Right ventricle myocardium inferior (tissue), 1 donor: ENCODE data around the gene LYPD6B. TPM values are rescaled to one million over a fixed set of nuclear protein-coding genes. Genes with fewer than 3 reads are reported as not detected.

Experiments used
- ATAC-seq: fragments of 200-7000 bp; cut with Tn5 transposase; one replicate; pipeline ENCODE4 v1.9.1; 2020; ENCODE audit warnings: mild to moderate bottlenecking, moderate library complexity
- DNase-seq: peaks from one replicate; pipeline ENCODE4 v3.0.0; 2021; ENCODE audit errors: missing footprints
- intact Hi-C: fragments of 100-400 bp; cut with DNase I; formaldehyde crosslinking; loops from one replicate; pipeline ENCODE4 v1.11.0; 2022
- long read RNA-seq: library from polyadenylated mRNA; unstranded; transcript quantifications from one replicate; pipeline ENCODE4 v2.0.0, GENCODE V29; 2021
- total RNA-seq: library from RNA; stranded (reverse); fragmentation: NEBNext Ultra II Directional; extraction: Animal tissue kit (Norgen Biotek cat#: 25700); gene quantifications from one replicate; pipeline ENCODE4 v1.2.1, GENCODE V29; 2021
- donor health status: DM: no; HTN: yes; CAD: no; lungs with severe emphysema.

LYPD6B gene, protein sequence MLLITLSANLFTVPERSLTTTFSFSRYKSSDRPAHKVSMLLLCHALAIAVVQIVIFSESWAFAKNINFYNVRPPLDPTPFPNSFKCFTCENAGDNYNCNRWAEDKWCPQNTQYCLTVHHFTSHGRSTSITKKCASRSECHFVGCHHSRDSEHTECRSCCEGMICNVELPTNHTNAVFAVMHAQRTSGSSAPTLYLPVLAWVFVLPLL
- not detected for total RNA-seq
- long read RNA-seq: 0 reads

DNA sequence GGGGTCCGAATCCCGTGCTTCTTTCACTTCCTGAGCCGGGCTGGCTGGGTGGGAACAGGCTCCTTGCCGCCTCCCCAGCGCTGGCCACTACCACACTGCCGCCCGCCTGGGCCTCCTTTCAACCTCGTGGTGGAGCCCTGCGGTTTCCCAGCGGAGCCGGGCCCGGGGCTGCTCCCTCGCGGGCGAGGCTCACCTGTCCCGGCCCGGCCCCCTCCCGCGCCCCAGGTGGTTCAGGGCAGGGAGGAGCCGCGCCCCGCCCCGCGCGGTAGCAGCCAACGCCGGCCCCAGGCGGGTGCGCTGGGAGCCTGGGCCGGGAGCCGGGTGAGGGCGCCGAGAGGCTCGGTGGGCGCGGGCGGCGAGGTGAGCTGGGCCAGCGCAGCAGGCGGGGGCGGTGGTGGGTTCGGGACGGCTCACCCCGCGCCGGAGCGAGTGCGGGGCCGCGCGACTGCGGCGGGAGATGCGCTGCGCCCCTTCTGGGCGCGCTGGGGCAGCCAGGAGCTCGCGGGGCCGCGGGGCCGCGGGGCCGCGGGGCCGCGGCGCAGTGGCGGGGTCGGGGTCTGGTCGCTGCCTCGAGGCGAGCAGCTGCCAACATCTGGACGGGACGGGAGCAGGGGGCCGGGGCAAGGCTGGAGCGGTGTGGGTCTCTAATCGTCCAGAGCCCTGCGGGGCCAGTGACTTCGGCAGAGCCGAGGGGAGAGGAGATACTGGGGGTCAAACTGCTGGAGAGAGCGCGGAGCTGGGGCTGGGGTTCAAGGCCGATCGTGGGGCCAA lies at the start of gene LYPD6B:
TSS of gene LYPD6B (plus strand) at position 258 of the 771 bp plus-strand sequence. CDS start 92,250 bp downstream, outside the sequence.
- ATAC-seq: no peak
- no peak for DNase-seq
- intact Hi-C loops: no loop called here

DNA sequence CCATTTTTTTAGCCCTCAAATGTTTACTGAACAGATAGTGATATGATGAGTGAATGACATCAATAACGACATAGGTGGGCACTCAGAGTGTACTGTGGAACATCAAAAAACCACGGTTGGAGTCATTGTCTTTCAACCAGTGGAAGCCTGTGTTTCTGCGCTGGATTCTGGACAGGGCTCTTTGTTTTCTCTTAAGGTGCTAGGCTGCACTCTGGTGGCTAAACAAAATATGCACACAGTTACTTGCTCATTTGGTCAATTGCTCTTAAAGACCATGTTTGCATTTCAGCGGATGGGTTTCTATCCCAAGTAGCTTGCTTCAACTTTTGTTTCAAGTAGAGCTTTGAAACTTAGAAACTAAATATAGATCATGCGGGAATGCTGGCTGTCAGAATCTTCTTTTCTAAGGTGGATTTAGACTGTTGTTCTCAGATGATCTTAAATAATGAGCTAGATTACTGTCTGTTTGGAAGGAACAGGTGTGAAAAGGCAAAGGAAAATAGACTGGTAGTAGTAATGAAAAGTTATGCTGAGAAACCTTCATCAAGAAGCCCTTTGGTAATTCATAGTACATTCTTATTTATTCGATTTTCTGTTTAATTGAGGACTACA lies 48.5 kb upstream of the LYPD6B start:
- ATAC-seq (peak; percentile 87), DNase-seq (no peak)
- intact Hi-C loops: loop anchor here (2.0 to 5.0 kb wide), 3 partner anchors 348 to 1051 kb away; partner anchors contain the start of gene EPC2

DNA sequence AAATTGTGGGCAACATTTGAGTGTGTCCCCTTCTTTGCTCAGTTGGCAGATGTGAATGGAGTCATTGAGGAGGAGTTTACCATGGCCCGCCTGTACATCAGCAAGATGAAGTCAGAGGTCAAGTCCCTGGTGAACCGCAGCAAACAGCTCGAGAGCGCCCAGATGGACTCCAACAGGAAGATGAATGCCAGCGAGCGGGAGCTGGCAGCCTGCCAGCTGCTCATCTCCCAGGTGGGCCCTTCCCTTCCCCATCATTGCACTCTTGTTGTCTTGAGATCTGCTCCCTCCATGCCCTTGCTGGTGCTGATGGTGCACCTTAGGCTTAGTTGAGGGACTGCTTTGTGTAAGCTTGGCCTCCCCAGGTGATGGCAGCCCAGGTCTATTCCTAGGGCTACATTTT lies 47.5 kb upstream of the LYPD6B start:
- DNase-seq (no peak), ATAC-seq (no peak)
- intact Hi-C loops: loop anchor here (2.0 to 5.0 kb wide), 2 partner anchors 424 to 1052 kb away; no protein-coding TSS in a partner anchor

DNA sequence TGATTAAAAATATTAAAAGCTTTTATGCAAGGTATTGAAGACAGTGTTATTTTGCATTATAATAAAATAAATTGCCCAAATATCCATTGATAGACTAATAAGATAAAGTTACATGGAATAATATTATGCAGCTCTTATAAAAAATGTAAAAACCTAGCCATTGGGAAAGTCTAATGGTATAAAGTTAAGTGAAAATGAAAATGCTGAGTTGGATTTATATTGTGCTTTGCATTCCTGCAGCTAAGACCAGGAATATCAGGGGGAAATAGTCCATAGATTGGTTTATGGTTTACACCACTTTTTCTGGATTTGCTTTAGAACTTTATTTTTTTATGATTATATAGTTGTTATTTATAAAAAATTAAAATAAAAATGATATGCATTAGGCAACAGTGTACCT lies 46.1 kb upstream of the LYPD6B start:
- intact Hi-C loops: loop anchor here (5.0 kb wide), 1 partner anchor 425 kb away; no protein-coding TSS in a partner anchor
- DNase-seq: no peak
- no peak for ATAC-seq

DNA sequence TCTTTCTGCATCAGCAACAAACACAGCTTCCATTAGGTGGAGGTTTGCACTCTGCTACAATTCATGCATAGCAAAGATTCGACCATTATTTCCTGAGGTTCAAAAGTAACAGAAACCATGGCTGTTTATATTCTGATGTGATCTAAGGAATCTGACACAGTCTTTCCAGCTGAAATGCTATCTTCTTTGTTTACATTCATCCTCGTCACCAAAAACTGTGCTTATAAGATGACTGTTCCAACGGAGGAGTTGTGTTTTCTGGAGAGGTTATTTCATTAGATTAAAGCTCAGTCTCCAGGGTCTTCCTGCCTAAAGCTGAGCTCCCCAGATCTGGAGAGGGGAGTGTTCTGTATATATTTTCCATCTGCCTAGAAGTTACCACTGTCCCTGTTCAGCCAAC lies 45.1 kb upstream of the LYPD6B start:
- DNase-seq: no peak
- no peak for ATAC-seq
- intact Hi-C loops: loop anchor here (5.0 kb wide), 1 partner anchor 426 kb away; no protein-coding TSS in a partner anchor

DNA sequence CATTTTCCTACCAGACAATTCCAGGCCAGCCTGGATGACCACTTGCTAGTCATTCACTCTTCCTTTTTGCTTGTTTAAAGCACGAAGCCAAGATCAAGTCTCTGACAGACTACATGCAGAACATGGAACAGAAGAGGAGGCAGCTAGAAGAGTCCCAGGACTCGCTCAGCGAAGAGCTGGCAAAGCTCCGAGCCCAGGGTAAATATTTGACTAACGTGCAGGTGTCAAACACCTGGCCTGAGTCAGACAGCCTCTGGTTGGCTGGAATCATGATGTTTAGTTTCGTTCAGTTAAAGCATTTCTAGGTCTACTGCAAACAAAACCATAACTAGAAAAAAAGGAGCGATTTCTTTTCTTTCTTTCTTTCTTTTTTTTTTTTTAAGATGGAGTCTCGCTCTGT lies 44.2 kb upstream of the LYPD6B start:
- intact Hi-C loops: loop anchor here (5.0 kb wide), 1 partner anchor 427 kb away; no protein-coding TSS in a partner anchor
- ATAC-seq (no peak), DNase-seq (no peak)

DNA sequence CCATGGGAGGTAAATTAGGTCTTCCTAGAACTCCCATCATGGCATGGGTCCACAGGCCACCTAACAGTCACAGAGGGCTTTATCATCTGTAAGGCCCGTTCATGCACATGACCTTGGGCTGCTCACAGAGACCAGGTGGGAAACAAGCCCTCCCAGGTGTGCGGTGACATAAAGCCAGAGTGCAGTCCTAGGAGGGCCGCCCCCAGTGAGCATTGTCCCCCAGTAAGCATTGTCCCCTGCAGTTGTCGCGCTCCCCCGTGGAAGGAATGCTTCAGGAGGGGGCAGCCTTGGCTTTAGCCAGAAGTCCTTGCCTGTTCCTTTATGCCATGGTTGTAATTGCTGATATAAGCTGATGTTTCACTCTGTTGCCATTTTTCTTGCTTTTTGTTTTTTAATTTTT lies 41.7 kb upstream of the LYPD6B start:
- no peak for DNase-seq
- no peak for ATAC-seq
- intact Hi-C loops: no loop called here

DNA sequence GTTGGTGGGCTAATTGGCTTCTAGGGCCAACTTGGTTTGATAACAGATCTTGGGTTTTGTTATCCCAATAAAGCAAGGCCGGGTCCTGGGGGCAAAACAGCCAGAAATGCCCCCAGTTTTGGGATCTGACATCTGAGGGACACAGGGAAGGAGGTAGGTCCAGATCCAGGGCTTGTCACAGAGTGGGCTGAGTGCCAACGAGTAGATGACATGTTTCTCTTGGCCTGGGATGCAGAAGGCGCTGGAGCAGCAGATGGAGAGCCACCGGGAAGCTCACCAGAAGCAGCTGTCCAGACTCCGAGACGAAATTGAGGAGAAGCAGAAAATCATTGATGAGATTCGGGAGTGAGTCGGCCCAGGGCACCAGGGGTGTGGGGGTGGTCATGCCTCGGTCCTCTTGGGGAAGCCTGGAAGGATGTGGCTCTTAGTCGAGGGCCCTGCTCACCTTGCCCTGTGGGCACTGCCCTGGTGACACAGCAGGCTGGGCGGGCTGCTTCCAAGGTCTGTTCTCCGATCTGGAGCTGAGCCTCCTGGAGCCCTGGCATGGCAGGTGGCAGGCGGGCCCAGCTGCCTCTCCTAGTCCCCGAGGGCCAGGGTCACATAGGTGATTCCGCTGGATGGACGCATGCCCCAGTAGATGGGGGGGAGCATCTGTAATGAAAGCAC lies 40.2 kb upstream of the LYPD6B start:
- no peak for DNase-seq
- ATAC-seq: peak; percentile 53
- intact Hi-C loops: no loop called here

DNA sequence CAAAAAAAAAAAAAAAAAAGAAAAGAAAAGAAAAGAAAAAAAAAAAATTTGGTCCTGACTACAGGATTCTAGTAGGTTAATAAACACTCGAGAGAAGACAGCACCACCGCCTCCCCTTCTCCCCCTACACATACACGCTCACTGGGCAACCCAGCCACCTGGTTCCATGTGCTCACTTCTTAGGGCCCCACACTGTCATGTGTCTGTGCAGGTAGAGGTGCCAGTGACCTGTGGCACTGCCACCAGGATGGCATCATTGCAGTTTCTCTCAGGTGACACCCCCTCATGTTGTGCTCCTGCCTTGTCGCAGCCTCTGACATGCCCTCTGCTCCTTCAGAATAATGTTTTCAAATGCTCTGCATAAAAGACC lies 39.7 kb upstream of the LYPD6B start:
- ATAC-seq (no peak), DNase-seq (no peak)
- intact Hi-C loops: no loop called here

DNA sequence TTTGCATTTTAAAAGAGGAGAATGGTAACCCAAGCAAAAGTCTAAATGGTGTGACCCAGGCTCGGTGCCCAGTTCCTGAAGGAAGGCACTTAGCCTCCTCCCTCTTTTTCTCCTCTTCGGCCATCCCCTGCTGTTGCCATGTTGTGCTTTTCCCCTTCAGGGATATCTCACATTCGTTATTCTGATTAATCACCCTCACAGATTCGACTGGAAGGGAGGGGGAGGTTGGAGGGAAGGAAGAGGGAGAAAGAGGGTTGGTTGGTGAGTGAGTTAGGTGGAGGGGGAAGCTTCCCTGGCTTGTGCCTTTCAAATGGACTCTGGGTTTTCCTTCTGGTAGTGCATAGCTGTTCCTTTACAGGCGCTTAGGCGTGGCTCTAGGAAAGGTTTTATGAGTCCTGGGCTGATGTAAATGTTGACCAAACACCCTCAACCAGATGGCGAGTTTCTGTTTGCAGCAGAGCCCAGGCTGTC lies 39.0 kb upstream of the LYPD6B start:
- DNase-seq: no peak
- ATAC-seq: no peak
- intact Hi-C loops: no loop called here

DNA sequence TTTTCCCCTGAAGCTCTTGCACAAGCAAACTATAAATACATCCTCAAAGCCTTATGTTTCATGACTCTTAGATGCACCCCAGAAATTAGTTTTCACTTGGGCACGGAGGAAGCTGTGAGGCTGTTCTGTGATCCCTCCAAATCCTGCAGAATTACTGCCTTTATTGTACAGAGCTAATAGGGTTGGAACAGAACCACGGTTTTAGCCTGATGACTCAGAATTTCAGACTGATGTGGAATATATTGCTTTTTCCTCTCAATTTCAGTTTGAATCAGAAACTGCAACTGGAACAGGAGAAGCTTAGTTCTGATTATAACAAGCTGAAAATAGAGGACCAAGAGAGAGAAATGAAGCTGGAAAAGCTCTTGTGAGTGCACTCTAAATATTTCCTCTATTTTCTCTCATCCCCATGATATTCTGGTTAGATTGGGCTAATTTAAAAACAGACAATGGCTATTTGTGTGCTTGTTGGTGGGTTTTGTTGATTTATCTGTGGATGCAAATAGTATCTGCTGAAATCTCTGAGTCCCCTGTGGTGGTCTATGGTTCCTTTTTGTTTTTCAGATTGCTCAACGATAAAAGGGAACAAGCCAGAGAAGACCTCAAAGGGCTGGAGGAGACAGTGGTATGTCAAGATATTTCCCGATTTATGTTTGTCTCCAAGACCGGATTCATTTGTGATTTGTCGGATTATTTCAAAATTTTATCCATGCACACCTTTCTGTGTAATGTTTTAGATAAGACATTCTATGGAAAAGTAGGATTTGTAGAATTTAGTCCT lies 38.2 kb upstream of the LYPD6B start:
- intact Hi-C loops: no loop called here
- DNase-seq (no peak), ATAC-seq (no peak)

DNA sequence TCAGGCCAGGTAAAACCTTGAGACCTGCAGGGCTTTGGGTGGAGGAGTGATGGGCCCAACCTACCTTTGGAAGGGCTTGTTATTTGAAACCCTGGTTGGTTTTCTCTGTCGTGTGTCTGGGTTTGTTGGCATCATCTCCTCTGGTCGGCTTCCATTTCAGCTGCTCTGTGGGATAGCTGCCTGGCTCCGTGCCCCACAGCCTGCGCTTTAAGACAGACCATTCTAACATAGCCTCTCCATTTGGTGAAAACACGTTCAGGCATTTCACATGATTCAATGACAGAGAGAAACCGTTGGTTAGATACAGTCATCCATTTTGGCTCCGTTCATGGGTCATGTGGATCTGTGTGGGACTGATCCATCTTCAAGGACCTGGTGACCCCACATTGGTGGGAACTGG lies 37.0 kb upstream of the LYPD6B start:
- ATAC-seq: no peak
- intact Hi-C loops: no loop called here
- DNase-seq: no peak

DNA sequence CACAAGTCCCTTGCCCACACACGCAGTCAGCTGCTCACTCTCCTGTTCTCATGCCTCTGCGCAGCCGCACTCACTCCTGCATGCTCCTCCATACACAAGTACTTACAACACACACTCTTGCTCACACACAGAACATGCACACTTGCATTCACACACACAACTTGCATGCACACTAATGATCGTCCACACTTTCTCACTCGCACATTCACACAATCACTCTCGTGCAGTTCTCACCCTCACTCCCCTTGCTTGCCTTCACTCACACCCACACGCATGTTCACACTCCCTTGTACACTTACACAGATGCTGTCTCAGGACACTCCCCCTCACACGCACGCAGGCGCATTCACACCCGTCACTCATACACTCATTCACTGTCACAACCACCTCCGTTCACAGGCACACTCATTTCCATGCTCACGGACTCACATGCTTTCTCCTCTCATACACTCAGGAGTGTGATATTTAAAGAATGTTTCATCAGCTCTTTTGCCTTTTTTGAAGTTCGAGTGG lies 36.1 kb upstream of the LYPD6B start:
- intact Hi-C loops: no loop called here
- ATAC-seq: no peak
- DNase-seq: no peak

DNA sequence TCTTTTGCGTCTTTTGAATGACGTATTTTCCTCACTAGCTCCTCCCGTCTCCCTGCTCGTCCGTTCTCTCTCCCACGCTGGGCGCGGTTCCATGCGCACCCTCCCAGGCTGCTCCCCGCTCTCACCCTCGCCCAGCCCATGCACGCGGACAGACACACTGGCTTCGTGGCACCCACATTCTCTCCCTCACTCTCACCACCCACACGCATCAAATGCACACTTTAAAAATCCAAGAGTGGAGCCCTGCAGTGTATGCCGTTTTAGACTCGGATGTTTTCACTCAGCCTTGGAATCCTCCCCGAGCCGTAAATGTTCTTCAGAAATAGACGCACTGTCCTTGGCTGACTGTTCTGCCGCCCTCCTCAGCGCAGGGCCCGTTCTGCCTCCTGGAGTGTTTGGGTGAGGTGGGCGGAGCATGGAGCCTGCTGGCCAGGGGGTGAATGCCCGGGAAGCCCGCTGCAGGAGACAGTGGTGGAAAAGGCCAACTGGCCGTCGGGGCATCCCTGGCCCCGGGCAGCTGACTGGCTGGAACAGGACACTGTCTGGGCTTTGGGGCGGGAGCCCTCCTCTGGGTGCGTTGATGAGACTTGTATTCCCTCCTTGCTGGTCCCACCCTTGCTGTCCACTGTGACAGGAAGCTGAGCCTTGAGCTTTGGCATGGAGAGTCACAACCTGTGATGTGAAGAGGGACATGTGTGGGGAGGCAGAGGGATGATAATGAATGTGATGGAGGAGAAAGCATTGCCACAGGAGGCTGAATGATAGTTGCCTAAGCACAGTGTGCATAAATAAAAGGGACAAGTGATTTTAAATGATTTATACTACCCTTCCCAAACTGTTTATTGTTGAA lies 35.4 kb upstream of the LYPD6B start:
- DNase-seq: no peak
- no peak for ATAC-seq
- intact Hi-C loops: no loop called here

DNA sequence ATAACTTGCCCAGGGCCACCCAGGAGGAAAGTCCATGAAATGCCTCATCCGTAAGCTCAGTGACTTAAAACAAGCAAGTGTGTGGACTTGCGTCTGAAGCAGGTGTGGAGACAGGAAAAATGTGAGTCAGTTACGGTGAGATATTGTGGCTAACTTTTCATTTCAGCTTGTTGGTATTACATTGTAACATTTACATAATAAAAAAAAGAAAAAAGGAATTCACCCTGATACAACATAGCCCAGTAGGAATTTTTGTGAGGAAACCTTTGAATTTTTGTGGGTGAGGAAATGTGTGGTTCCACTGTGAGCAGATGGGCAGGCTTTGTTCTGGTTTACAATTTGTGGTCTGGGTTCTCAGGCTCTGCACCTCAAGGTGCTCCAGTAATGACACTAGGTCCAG lies 33.7 kb upstream of the LYPD6B start:
- intact Hi-C loops: no loop called here
- DNase-seq: no peak

DNA sequence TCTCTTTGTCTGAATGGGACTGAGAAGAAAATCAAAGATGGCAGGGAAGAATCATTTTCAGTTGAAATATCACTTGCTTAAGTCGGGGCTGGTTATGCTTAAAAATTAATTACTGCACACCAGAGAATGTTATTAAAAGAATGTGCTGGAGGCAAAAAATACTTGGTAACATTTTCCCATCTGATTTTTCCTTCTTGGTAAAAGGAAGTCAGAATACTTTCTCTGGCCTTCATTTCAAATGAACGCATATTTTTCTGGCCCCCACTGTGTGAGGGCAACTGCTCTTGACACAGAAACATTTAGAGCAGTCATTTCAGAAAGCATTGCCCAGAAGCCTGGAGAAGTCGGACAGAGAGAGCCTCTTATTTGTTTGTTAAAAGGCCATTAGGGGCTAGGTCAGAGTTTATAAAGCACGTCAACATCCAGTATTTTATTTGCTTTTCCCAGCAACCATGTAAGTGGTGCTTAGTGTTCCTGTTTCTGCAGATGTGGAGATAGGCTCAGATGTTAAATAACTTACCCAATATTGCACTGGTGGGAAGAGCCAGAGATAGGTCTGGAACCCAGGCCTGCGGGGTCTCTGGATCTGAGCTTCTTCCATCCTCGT lies 32.9 kb upstream of the LYPD6B start:
- intact Hi-C loops: no loop called here
- DNase-seq: no peak
- ATAC-seq: no peak

More for the DNA sequence above, 33.7 kb upstream of the LYPD6B start:
- no peak for ATAC-seq
